Fibroblast of pulmonary artery (primary cell): ENCODE measurements around the gene ABR.

ENCODE experiments used
- DNase-seq: peaks from one replicate; pipeline ENCODE4 v3.0.0-alpha.2; 2010; ENCODE audit warnings: low read depth
- H3K4me3 ChIP-seq: replicated peaks from 2 replicates; pipeline ENCODE4 v1.5.1; 2011; ENCODE audit warnings: low read depth, mild to moderate bottlenecking, control low read depth, low read length, moderate library complexity
- TF ChIP-seq, protein P1 (sequence below): IDR thresholded peaks from 2 replicates; pipeline ENCODE4 v1.5.1; 2011; ENCODE audit warnings: mild to moderate bottlenecking, control low read depth, low read length, inconsistent platforms; ENCODE audit errors: missing control alignments

Gene ABR

DNA sequence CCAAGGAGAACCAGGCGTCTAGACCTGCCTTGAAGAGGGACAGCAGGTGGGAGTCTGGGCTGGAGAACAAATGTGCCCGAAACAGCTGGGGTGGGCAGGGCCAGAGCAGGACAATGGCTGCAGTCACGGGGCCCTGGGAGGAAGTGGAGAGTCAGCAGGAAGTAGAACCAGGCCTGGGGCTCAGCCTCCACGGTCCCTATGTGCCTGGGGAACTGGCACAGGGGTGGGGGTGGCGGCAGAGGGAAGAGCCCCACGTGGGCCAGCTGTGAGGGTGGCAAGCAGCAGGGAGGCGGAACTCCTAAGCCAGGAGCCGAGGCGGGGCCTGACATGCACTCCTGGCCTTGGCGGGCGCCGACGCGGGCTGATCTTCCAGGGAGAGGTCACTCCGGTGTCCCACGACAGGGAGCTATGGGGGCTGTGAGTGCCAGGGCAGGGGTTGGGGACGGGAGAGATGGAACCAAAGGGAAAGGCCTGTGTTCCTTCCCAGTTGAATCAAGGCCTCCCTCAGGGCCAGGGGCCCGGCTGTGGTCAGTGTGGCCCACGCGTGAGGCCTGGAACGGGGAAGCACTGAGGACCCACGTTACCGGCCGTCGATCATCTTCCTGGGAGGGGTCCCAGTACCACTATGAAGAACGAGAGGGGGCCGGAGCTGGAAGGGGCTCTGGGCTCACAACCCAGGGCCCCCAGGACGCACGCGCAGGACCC lies 140.1 kb downstream of the ABR start:
- TF ChIP-seq, protein P1, sequence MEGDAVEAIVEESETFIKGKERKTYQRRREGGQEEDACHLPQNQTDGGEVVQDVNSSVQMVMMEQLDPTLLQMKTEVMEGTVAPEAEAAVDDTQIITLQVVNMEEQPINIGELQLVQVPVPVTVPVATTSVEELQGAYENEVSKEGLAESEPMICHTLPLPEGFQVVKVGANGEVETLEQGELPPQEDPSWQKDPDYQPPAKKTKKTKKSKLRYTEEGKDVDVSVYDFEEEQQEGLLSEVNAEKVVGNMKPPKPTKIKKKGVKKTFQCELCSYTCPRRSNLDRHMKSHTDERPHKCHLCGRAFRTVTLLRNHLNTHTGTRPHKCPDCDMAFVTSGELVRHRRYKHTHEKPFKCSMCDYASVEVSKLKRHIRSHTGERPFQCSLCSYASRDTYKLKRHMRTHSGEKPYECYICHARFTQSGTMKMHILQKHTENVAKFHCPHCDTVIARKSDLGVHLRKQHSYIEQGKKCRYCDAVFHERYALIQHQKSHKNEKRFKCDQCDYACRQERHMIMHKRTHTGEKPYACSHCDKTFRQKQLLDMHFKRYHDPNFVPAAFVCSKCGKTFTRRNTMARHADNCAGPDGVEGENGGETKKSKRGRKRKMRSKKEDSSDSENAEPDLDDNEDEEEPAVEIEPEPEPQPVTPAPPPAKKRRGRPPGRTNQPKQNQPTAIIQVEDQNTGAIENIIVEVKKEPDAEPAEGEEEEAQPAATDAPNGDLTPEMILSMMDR = no peak
- DNase-seq = peak; percentile 22
- no peak overlapping the region for H3K4me3 ChIP-seq

DNA sequence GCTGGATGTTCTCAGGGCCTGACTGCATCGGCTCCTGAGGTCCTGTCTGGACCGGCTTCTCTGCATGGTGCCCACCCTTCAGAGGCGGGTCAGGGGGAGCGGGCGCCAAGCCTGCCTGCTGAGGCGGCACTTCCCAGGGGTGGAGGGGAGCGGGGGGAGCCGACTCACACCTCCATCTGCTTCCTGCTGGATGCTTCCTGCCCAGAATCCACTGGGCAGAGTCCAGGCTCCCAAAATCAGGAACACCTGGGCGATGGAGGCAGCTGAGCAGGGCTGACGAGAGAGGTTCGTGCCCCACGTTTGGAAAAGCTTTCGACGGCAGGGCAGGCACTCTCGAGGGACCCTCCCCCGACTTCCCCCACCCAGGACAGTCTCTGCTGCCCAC lies 140.7 kb downstream of the ABR start:
- H3K4me3 ChIP-seq = no peak overlapping the region
- TF ChIP-seq, protein P1 = no peak

DNA sequence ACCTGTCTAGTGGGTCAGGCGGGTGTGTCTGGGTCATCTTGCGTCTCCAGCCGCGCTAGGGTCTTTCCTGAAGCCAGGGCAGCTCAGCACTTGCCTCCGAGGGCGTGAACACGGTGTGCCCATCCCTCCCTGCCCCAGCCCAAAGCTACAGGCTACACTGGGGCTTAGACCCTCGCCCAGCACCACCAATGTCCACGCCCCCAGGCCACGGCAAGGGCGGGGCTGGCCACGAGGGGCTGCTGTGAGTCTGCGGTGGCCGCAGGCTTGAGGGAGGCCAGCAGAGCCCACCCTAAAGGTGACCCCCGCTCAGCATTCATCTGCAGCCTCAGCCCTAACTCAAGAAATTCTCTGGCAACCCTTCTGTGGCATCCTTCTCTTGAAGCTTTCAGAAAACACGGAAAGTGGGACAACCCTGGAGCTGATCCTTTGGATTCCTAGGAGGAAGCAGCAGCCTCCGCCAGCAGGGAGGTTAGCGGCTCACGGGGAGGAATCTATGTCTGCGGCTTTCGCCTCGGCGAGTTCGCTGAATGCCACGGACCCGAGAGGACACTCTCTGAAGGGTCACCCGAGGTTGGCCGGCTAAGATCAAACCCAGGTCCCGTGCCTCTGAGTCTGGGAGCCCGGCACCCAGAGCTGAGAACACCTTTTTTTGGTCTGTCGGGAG lies 141.2 kb downstream of the ABR start:
- no peak for DNase-seq
- TF ChIP-seq, protein P1 = no peak
- H3K4me3 ChIP-seq = no peak overlapping the region

More for the DNA sequence above, 140.7 kb downstream of the ABR start:
- no peak for DNase-seq

DNA sequence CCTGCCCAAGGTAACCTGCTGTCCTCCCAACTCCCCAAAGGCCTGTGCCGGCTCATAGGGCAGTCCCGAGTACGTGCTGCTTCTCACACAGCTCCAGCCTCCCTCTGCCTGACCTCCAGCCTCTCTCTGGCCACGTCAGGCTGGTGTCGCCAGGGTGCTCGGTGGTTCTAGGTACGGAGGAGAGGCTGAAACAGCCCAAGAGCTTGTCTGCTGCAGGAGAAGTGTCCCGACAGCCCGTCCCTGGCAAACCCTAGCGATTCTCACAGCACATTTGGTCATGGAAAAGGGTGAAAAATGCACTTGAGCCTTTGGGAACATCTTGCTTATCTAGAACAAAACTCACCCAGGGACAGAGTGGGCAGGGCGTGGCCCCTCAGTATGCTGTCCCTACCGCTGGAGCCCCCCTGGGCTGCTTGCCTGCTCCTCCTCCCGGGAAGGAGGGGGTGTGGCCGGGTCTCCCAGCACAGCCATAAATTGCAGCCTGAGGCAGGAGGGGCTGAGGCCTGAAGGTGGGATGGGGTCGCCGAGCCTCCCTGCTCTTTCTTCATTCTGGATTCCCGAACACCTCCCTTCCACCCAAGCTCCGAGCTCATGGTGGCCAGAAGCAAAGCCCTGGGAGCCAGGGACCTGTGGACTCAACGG lies 142.4 kb downstream of the ABR start:
- no peak overlapping the region for H3K4me3 ChIP-seq
- DNase-seq = no peak
- TF ChIP-seq, protein P1 = no peak

DNA sequence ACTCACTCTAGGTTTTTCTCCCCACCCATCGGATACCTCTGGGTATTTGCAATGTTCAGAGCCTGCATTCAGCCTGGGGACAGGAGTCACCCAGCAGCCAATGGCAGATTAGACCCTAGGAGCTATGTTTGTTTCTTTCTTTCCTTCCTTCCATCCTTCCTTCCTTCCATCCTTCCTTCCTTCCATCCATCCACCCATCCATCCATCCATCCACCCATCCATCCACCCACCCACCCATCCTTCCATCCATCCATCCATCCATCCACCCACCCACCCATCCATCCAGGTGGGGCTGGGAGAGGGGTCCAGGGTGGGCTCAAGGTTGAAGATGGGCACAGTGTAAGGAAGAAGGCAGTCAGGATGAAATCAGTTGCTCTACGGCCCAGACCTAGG lies 142.9 kb downstream of the ABR start:
- no peak overlapping the region for H3K4me3 ChIP-seq
- no peak for DNase-seq
- TF ChIP-seq, protein P1 = no peak

DNA sequence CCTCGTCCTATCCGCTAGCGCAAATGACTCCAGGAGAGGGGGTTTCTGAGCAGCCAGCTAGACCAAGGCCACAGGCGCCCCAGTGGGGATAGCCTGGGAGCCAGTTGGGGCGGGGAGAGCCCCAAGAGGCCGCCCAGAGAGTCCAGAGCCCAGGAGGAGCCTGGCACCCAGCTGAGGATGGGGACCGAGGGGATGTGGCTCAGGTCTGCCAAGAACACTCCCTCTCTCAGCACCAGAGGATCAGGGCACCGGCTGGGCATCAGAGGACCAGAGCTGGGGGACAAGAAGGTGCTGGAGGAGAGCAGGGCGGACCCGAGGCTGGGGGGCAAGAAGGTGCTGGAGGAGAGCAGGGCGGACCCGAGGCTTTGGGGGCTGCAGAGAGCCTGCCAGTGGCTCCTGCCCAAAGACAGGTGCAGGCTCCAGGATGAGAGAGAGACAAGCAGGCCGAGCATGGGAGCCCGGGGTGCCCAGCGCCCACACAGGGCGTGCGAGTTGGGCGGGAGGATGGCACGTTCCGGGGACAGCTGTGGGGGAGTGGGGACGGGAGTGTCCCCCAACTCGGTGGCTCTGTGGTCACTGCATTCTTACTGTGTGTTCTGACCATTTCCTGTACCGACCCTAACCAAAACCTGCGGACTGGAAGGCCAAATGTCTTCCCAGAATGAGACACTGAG lies 143.5 kb downstream of the ABR start:
- TF ChIP-seq, protein P1 = no peak
- no peak overlapping the region for H3K4me3 ChIP-seq
- no peak for DNase-seq
